Measurements from ENCODE around the gene WDR1. TPM values are rescaled to one million over a fixed set of nuclear protein-coding genes. Genes with fewer than 3 reads are reported as not detected.

The WDR1 gene
- total RNA-seq, 1 experiment from 2014 or later: 199 TPM

GRCh38 chr4:10034612-10035104 is 81.9 kb downstream of the WDR1 start:
- intact Hi-C loops (cut with micrococcal nuclease; ENCODE audit: unreplicated experiment): no loop called here
- H3K9me3 Mint-ChIP-seq (ENCODE audit: low read depth, unreplicated experiment): no peaks in the 10 kb centered on the region
- CTCF ChIA-PET: no interaction called here
- peaks cover 10% of the 10 kb centered on the region for H3K36me3 Mint-ChIP-seq (ENCODE audit: insufficient read depth, unreplicated experiment)
- no peak overlapping the region for H3K27ac Mint-ChIP-seq (ENCODE audit: unreplicated experiment)
- H3K4me1 Mint-ChIP-seq (ENCODE audit: low read depth, unreplicated experiment): peaks cover 25% of the 10 kb centered on the region
- H3K27me3 Mint-ChIP-seq (ENCODE audit: unreplicated experiment): no peaks in the 10 kb centered on the region
- TF ChIP-seq, protein P1, sequence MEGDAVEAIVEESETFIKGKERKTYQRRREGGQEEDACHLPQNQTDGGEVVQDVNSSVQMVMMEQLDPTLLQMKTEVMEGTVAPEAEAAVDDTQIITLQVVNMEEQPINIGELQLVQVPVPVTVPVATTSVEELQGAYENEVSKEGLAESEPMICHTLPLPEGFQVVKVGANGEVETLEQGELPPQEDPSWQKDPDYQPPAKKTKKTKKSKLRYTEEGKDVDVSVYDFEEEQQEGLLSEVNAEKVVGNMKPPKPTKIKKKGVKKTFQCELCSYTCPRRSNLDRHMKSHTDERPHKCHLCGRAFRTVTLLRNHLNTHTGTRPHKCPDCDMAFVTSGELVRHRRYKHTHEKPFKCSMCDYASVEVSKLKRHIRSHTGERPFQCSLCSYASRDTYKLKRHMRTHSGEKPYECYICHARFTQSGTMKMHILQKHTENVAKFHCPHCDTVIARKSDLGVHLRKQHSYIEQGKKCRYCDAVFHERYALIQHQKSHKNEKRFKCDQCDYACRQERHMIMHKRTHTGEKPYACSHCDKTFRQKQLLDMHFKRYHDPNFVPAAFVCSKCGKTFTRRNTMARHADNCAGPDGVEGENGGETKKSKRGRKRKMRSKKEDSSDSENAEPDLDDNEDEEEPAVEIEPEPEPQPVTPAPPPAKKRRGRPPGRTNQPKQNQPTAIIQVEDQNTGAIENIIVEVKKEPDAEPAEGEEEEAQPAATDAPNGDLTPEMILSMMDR (IDR thresholded peaks at IDR 0.05; ENCODE audit: unreplicated experiment): no peak
- no peak overlapping the region for H3K4me3 Mint-ChIP-seq (ENCODE audit: low read depth, unreplicated experiment)
- BruUV-seq (replicated peaks): no TSS peak
- DNase-seq: no peak

- TF ChIP-seq, protein P1 (IDR thresholded peaks at IDR 0.05; ENCODE audit: unreplicated experiment): no peak
- CTCF ChIA-PET: no interaction called here
- H3K27ac Mint-ChIP-seq (ENCODE audit: unreplicated experiment): peak overlapping the region; percentile 69
- no TSS peak for BruUV-seq (replicated peaks)
- H3K4me1 Mint-ChIP-seq (ENCODE audit: low read depth, unreplicated experiment): peaks cover 25% of the 10 kb centered on the region
- intact Hi-C loops (cut with micrococcal nuclease; ENCODE audit: unreplicated experiment): no loop called here
- DNase-seq: no peak
- H3K36me3 Mint-ChIP-seq (ENCODE audit: insufficient read depth, unreplicated experiment): peaks cover 10% of the 10 kb centered on the region
- H3K9me3 Mint-ChIP-seq (ENCODE audit: low read depth, unreplicated experiment): no peaks in the 10 kb centered on the region
- H3K4me3 Mint-ChIP-seq (ENCODE audit: low read depth, unreplicated experiment): no peak overlapping the region
- H3K27me3 Mint-ChIP-seq (ENCODE audit: unreplicated experiment): no peaks in the 10 kb centered on the region
Measured at GRCh38 chr4:10034136-10034535, 82.5 kb downstream of the WDR1 start.

DNA sequence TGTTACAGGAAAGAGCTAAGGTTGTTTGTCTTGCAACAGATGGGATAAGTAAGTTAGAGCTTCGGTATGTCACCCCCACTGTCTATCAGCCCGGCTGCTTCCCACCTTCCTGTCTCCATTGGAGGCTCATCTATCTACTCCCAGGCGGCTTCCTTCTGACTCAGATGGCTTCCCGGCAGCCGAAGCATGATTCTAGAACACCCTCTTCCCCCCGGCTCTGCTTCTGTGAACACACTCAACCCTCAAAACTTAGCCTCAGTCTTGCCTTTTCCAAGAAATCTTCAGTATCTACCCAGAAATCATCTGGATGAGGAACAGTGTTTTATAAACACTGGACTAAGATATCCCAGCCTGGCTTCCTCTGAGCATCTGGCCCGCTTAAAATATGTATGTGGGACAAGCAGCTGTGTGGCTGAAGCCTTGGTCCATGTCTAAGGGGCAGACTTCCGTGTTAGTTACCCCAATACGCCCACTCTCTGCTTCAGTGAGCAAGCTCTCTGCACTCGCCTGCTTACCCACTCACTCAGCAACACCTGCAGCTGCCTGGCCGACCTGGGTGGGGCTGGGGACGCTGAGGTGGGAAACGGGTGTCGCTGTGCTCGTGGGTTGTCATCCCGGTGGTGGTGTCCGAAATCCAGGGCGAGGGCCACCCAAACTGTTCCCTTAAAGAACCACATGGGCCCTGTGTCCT is 83.3 kb downstream of the WDR1 start:
- intact Hi-C loops (cut with micrococcal nuclease; ENCODE audit: unreplicated experiment): no loop called here
- Mint-ChIP-seq H3K36me3 (ENCODE audit: insufficient read depth, unreplicated experiment) (peaks cover 10% of the 10 kb centered on the region), H3K27me3 (ENCODE audit: unreplicated experiment) (no peaks in the 10 kb centered on the region), H3K4me3 (ENCODE audit: low read depth, unreplicated experiment) (no peak overlapping the region), H3K4me1 (ENCODE audit: low read depth, unreplicated experiment) (peaks cover 25% of the 10 kb centered on the region), H3K9me3 (ENCODE audit: low read depth, unreplicated experiment) (no peaks in the 10 kb centered on the region), H3K27ac (ENCODE audit: unreplicated experiment) (peak overlapping the region; percentile 69)
- DNase-seq: no peak
- TF ChIP-seq, protein P1 (IDR thresholded peaks at IDR 0.05; ENCODE audit: unreplicated experiment): no peak
- BruUV-seq (replicated peaks): no TSS peak
- CTCF ChIA-PET: interaction anchor here (1.1 kb wide), 1 partner anchor 14 kb away, joined by 3 read pairs; no protein-coding TSS in a partner anchor

DNA sequence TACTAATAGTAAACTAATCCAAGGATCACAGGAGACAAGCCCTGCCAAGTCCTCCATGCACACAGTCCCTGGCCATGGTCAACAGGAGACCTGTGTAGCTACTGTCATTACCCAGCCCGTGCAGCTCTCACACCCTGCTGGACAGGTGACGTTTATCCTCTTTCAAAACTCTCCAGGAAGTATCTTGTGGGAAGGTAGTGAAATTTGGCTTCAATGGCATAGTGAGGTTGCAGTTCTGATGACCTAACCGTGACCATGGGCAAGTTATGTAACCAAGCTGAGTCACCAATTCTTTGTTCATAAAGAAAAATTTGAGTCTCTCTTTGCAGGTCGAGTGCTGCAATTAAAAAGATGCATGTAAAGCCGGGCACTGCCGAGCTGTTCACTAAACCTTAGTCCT is 84.0 kb downstream of the WDR1 start:
- TF ChIP-seq, protein P1 (IDR thresholded peaks at IDR 0.05; ENCODE audit: unreplicated experiment): no peak
- BruUV-seq (replicated peaks): no TSS peak
- intact Hi-C loops (cut with micrococcal nuclease; ENCODE audit: unreplicated experiment): no loop called here
- H3K9me3 Mint-ChIP-seq (ENCODE audit: low read depth, unreplicated experiment): no peaks in the 10 kb centered on the region
- CTCF ChIA-PET: interaction anchor here (0.5 to 1.3 kb wide), 5 partner anchors 13 to 504 kb away, joined by 3 to 8 read pairs (median 3); no protein-coding TSS in a partner anchor
- H3K27me3 Mint-ChIP-seq (ENCODE audit: unreplicated experiment): no peaks in the 10 kb centered on the region
- DNase-seq: peak; percentile 52
- peak overlapping the region; percentile 69 for H3K27ac Mint-ChIP-seq (ENCODE audit: unreplicated experiment)
- H3K36me3 Mint-ChIP-seq (ENCODE audit: insufficient read depth, unreplicated experiment): peaks cover 10% of the 10 kb centered on the region
- H3K4me3 Mint-ChIP-seq (ENCODE audit: low read depth, unreplicated experiment): no peak overlapping the region
- peaks cover 25% of the 10 kb centered on the region for H3K4me1 Mint-ChIP-seq (ENCODE audit: low read depth, unreplicated experiment)

All from Calu3 (cell line).